ENCODE measurements around the gene SRF.

GRCh38 chr6:43147691-43148477, 23.2 kb upstream of the SRF start:
- TF ChIP-seq CTCF (IDR thresholded peaks at IDR 0.05) (no peak), POLR2A (IDR thresholded peaks at IDR 0.05) (no peak)
